GOT3 (cell line): Measurements from ENCODE around the gene GYS2.
A peak's percentile ranks its signal among the peaks of the same experiment; 100 is the strongest.

Experiments
- DNase-seq: peaks from one replicate; lab custom pipeline; 2025; ENCODE audit warnings: mixed read lengths; lab: John Stamatoyannopoulos, UW

GYS2 gene

GRCh38 chr12:21502872-21503271 lies 101.8 kb downstream of the GYS2 start:
- no peak for DNase-seq

- no peak for DNase-seq
These were observed 102.5 kb downstream of the GYS2 start for GRCh38 chr12:21502164-21502496.

GRCh38 chr12:21501258-21502163 lies 103.1 kb downstream of the GYS2 start, which contains the start of the genes GOLT1B and RECQL:
GOLT1B (plus strand) TSS chr12:21501789; CDS start chr12:21501924, 135 bp downstream.
RECQL (minus strand) TSS chr12:21501635; CDS start chr12:21499570, 2,065 bp downstream.
- DNase-seq, result peak; percentile 76

- DNase-seq, result no peak
These were observed 103.8 kb downstream of the GYS2 start for GRCh38 chr12:21500786-21501257.

GRCh38 chr12:21499765-21500164 lies 104.9 kb downstream of the GYS2 start:
- DNase-seq, result no peak
